ENCODE data around the gene DEK. TPM values are rescaled to one million over a fixed set of nuclear protein-coding genes. Genes with fewer than 3 reads are reported as not detected.
A peak's percentile ranks its signal among the peaks of the same experiment; 100 is the strongest.

DEK gene
- total RNA-seq, 1 donor from 2014 or later, result 39.9 TPM

DNA sequence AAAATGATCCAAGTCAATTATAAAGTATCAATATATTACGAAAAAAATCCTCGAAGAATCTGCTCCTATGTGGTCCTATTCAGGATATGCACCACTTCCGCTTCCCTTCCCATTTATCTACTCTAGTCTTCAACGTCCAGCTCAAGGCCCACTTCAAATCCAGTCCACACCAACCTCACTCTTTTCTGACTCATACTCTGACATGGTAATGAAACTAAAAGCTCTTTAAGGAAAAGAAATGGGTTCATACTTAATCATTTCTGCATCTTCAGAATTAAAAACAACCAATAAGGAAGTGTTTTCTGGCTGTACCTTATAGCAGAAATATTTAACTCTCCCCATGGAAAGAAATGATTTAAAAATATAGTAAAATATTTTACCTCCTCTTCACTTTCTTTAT lies 15.1 kb downstream of the DEK start:
- Histone ChIP-seq H3K27ac (ENCODE audit: low read depth, low read length) (no peak overlapping the region), H3K4me3 (ENCODE audit: insufficient read depth, low read depth, low read length) (no peak overlapping the region), H3K4me1 (ENCODE audit: insufficient read depth, low read length) (no peaks in the 10 kb centered on the region), H4K20me1 (ENCODE audit: insufficient read depth, low read length) (no peaks in the 10 kb centered on the region), H3K36me3 (ENCODE audit: insufficient read depth, low read length) (peaks cover 12% of the 10 kb centered on the region), H3K9ac (ENCODE audit: low read length) (no peak overlapping the region), H3K79me2 (ENCODE audit: insufficient read depth, low read length) (peaks cover 71% of the 10 kb centered on the region), H3K27me3 (ENCODE audit: insufficient read depth, low read length) (no peaks in the 10 kb centered on the region), H2AFZ (ENCODE audit: low read depth, low read length) (no peak overlapping the region), H3K9me3 (ENCODE audit: insufficient read depth, low read depth, low read length) (no peaks in the 10 kb centered on the region), H3K4me2 (ENCODE audit: low read length) (no peak overlapping the region)
- no peaks in the 10 kb centered on the region for H3K27me3 Mint-ChIP-seq (ENCODE audit: low read depth, unreplicated experiment)
- FAIRE-seq (no peak), DNase-seq (ENCODE audit: low read depth) (no peak)
- no peaks in the 10 kb centered on the region for H3K9me3 Mint-ChIP-seq (ENCODE audit: unreplicated experiment)
- H3K4me3 Mint-ChIP-seq (ENCODE audit: unreplicated experiment), result no peak overlapping the region
- peaks cover 5% of the 10 kb centered on the region for H3K36me3 Mint-ChIP-seq (ENCODE audit: low read depth, unreplicated experiment)
- no peaks in the 10 kb centered on the region for H3K4me1 Mint-ChIP-seq (ENCODE audit: low read depth, unreplicated experiment)
- TF ChIP-seq, protein P1, sequence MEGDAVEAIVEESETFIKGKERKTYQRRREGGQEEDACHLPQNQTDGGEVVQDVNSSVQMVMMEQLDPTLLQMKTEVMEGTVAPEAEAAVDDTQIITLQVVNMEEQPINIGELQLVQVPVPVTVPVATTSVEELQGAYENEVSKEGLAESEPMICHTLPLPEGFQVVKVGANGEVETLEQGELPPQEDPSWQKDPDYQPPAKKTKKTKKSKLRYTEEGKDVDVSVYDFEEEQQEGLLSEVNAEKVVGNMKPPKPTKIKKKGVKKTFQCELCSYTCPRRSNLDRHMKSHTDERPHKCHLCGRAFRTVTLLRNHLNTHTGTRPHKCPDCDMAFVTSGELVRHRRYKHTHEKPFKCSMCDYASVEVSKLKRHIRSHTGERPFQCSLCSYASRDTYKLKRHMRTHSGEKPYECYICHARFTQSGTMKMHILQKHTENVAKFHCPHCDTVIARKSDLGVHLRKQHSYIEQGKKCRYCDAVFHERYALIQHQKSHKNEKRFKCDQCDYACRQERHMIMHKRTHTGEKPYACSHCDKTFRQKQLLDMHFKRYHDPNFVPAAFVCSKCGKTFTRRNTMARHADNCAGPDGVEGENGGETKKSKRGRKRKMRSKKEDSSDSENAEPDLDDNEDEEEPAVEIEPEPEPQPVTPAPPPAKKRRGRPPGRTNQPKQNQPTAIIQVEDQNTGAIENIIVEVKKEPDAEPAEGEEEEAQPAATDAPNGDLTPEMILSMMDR (IDR thresholded peaks at IDR 0.05; ENCODE audit: insufficient read depth, low read depth, low read length), result no peak
- TF ChIP-seq EZH2 (IDR thresholded peaks at IDR 0.05; ENCODE audit: insufficient read depth, low read length), result no peak
- no peak overlapping the region for H3K27ac Mint-ChIP-seq (ENCODE audit: unreplicated experiment)

DNA sequence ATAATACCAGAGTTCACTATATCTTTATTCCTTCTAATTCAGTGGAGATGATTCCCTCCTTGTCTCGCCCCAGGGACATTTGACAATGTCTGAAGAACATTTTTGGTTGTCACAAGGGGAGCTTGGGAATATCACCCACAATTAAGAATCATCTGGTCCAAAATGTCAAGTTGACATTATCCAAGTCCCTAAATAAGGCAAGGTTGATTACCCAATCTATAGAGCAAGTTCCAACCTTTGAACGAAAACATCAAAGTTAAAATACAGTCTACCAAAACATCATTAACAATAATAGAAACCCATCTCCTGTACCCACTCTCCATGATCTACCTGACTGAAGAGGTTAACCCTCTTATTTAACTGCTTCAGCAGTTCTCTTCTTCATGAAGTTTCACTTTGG lies 15.6 kb downstream of the DEK start:
- Histone ChIP-seq H3K9me3 (ENCODE audit: insufficient read depth, low read depth, low read length) (no peaks in the 10 kb centered on the region), H3K4me2 (ENCODE audit: low read length) (no peak overlapping the region), H3K79me2 (ENCODE audit: insufficient read depth, low read length) (peaks cover 68% of the 10 kb centered on the region), H3K27ac (ENCODE audit: low read depth, low read length) (no peak overlapping the region), H3K4me3 (ENCODE audit: insufficient read depth, low read depth, low read length) (no peak overlapping the region), H2AFZ (ENCODE audit: low read depth, low read length) (no peak overlapping the region), H3K27me3 (ENCODE audit: insufficient read depth, low read length) (no peaks in the 10 kb centered on the region), H3K9ac (ENCODE audit: low read length) (no peak overlapping the region), H4K20me1 (ENCODE audit: insufficient read depth, low read length) (no peaks in the 10 kb centered on the region), H3K4me1 (ENCODE audit: insufficient read depth, low read length) (no peaks in the 10 kb centered on the region), H3K36me3 (ENCODE audit: insufficient read depth, low read length) (peaks cover 12% of the 10 kb centered on the region)
- TF ChIP-seq, protein P1 (IDR thresholded peaks at IDR 0.05; ENCODE audit: insufficient read depth, low read depth, low read length), result no peak
- TF ChIP-seq EZH2 (IDR thresholded peaks at IDR 0.05; ENCODE audit: insufficient read depth, low read length), result no peak
- Mint-ChIP-seq H3K4me3 (ENCODE audit: unreplicated experiment) (no peak overlapping the region), H3K9me3 (ENCODE audit: unreplicated experiment) (no peaks in the 10 kb centered on the region), H3K36me3 (ENCODE audit: low read depth, unreplicated experiment) (peaks cover 5% of the 10 kb centered on the region), H3K27ac (ENCODE audit: unreplicated experiment) (no peak overlapping the region), H3K27me3 (ENCODE audit: low read depth, unreplicated experiment) (no peaks in the 10 kb centered on the region), H3K4me1 (ENCODE audit: low read depth, unreplicated experiment) (no peaks in the 10 kb centered on the region)
- FAIRE-seq (no peak), DNase-seq (ENCODE audit: low read depth) (no peak)

DNA sequence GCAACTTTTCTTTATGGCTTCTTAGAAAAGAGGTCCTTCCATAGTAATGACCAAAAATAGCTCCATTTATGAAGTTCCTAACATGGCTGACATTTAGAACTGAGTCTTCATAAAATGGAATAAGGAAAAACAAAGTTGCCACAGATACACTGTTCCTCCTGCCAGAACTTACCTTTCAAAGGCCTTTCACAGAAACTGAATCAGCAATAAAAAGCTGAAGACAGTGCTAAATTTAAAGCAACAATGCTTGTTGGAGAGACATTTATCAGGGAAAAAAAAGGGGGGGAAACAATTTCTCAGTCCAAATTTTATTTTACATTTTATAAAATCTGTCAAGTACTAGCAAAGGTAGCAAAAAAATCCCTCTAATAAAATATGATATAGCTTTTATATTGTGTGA lies 17.3 kb downstream of the DEK start:
- FAIRE-seq, result peak; percentile 20
- Mint-ChIP-seq H3K36me3 (ENCODE audit: low read depth, unreplicated experiment) (peaks cover 13% of the 10 kb centered on the region), H3K27me3 (ENCODE audit: low read depth, unreplicated experiment) (no peaks in the 10 kb centered on the region), H3K27ac (ENCODE audit: unreplicated experiment) (no peak overlapping the region), H3K4me1 (ENCODE audit: low read depth, unreplicated experiment) (peaks cover 9% of the 10 kb centered on the region), H3K9me3 (ENCODE audit: unreplicated experiment) (no peaks in the 10 kb centered on the region), H3K4me3 (ENCODE audit: unreplicated experiment) (no peak overlapping the region)
- H3K36me3 ChIP-seq (ENCODE audit: insufficient read depth, low read length), result peaks cover 13% of the 10 kb centered on the region
- H4K20me1 ChIP-seq (ENCODE audit: insufficient read depth, low read length), result no peaks in the 10 kb centered on the region
- H3K27ac ChIP-seq (ENCODE audit: low read depth, low read length), result no peak overlapping the region
- peaks cover 64% of the 10 kb centered on the region for H3K79me2 ChIP-seq (ENCODE audit: insufficient read depth, low read length)
- DNase-seq (ENCODE audit: low read depth), result no peak
- H3K4me1 ChIP-seq (ENCODE audit: insufficient read depth, low read length), result peaks cover 8% of the 10 kb centered on the region
- H3K4me3 ChIP-seq (ENCODE audit: insufficient read depth, low read depth, low read length), result no peak overlapping the region
- H3K9me3 ChIP-seq (ENCODE audit: insufficient read depth, low read depth, low read length), result no peaks in the 10 kb centered on the region
- H2AFZ ChIP-seq (ENCODE audit: low read depth, low read length), result no peak overlapping the region
- no peak overlapping the region for H3K9ac ChIP-seq (ENCODE audit: low read length)
- no peak overlapping the region for H3K4me2 ChIP-seq (ENCODE audit: low read length)
- H3K27me3 ChIP-seq (ENCODE audit: insufficient read depth, low read length), result no peaks in the 10 kb centered on the region
- TF ChIP-seq EZH2 (IDR thresholded peaks at IDR 0.05; ENCODE audit: insufficient read depth, low read length), result no peak
- TF ChIP-seq, protein P1 (IDR thresholded peaks at IDR 0.05; ENCODE audit: insufficient read depth, low read depth, low read length), result no peak

All from astrocyte (in vitro differentiated cells and primary cell).